ENCODE data around the gene MCM5. TPM values are rescaled to one million over a fixed set of nuclear protein-coding genes. Genes with fewer than 3 reads are reported as not detected.
A peak's percentile ranks its signal among the peaks of the same experiment; 100 is the strongest.

MCM5 gene
- total and polyA plus RNA-seq, 2 of the 13 experiments (the other 11 are each of a cell fraction or from before 2014, with no cell fraction given): 40.2 to 93.5 TPM

GRCh38 chr22:35376728-35377472 is 23.0 kb upstream of the MCM5 start (continued):
- TF ChIP-seq NR0B2 (CRISPR knock-in tag; IDR thresholded peaks at IDR 0.05) (no peak), MXI1 (IDR thresholded peaks at IDR 0.05; ENCODE audit: borderline replicate concordance, low read depth, low read length) (peak; percentile 97; the same call in 2 of the 3 replicates), ZNF350 (CRISPR knock-in tag; IDR thresholded peaks at IDR 0.05; ENCODE audit: borderline replicate concordance, low read depth) (peak; percentile 83; the same call in 1 of the 2 replicates), MAFK (conservative IDR thresholded peaks at IDR 0.05 in 1 of 2, IDR thresholded peaks at IDR 0.05 in 1 of 2; ENCODE audit: low read length in 2 of 2) (peak; percentile 100), ZNF772 (CRISPR knock-in tag; IDR thresholded peaks at IDR 0.05) (peak; percentile 72; the same call in 1 of the 2 replicates), MAFG (CRISPR knock-in tag; IDR thresholded peaks at IDR 0.05) (peak; percentile 100), ASH2L (IDR thresholded peaks at IDR 0.05; ENCODE audit: insufficient read length, low read depth, low read length) (peak; percentile 71), EEA1 (CRISPR knock-in tag; IDR thresholded peaks at IDR 0.05; ENCODE audit: borderline replicate concordance) (no peak), MBD4 (IDR thresholded peaks at IDR 0.05; ENCODE audit: borderline replicate concordance, low read length) (no peak), HNF1B (CRISPR knock-in tag; IDR thresholded peaks at IDR 0.05) (peak; percentile 89), ZNF264 (CRISPR knock-in tag; IDR thresholded peaks at IDR 0.05) (no peak), ZBTB7A (CRISPR knock-in tag; IDR thresholded peaks at IDR 0.05) (no peak), SIN3A (IDR thresholded peaks at IDR 0.05; ENCODE audit: borderline replicate concordance, low read depth, low read length) (peak; percentile 94), NCOA1 (CRISPR knock-in tag; IDR thresholded peaks at IDR 0.05) (no peak), SKIL (CRISPR knock-in tag; IDR thresholded peaks at IDR 0.05; ENCODE audit: borderline replicate concordance) (peak; percentile 40; the same call in 1 of the 2 replicates)
- TF ChIP-seq, protein P1, sequence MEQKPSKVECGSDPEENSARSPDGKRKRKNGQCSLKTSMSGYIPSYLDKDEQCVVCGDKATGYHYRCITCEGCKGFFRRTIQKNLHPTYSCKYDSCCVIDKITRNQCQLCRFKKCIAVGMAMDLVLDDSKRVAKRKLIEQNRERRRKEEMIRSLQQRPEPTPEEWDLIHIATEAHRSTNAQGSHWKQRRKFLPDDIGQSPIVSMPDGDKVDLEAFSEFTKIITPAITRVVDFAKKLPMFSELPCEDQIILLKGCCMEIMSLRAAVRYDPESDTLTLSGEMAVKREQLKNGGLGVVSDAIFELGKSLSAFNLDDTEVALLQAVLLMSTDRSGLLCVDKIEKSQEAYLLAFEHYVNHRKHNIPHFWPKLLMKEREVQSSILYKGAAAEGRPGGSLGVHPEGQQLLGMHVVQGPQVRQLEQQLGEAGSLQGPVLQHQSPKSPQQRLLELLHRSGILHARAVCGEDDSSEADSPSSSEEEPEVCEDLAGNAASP (CRISPR knock-in tag; IDR thresholded peaks at IDR 0.05; ENCODE audit: borderline replicate concordance): no peak; the same call in 1 of the 2 replicates

Data from HepG2 (cell line).